Vagina (tissue), 2 donors: ENCODE measurements around the gene MBOAT7. TPM values are rescaled to one million over a fixed set of nuclear protein-coding genes. Genes with fewer than 3 reads are reported as not detected.

Experiments used
- DNase-seq, 2 donors: peaks; one replicate each; pipeline ENCODE4 v3.0.0-alpha.2; 2017; ENCODE audit errors: extremely low spot score in 2 of 2
- H3K27ac ChIP-seq: fragments of 200-600 bp; sonication (generic); one replicate; pipeline ENCODE4 v1.5.1; 2019
- H3K27me3 ChIP-seq: fragments of 200-600 bp; sonication (generic); one replicate; pipeline ENCODE4 v1.5.1; 2019
- H3K36me3 ChIP-seq, 2 donors: fragments of 200-600 bp; sonication (generic); one replicate each; pipeline ENCODE4 v1.5.1; 2017 to 2019
- H3K4me1 ChIP-seq: fragments of 200-600 bp; sonication (generic); one replicate; pipeline ENCODE4 v1.5.1; 2019
- H3K4me3 ChIP-seq, 2 donors: fragments of 200-600 bp; sonication (generic); 1 replicate in 1 of 2; 2 replicates in 1 of 2; pipeline ENCODE4 v1.5.1; 2016 to 2019
- H3K9me3 ChIP-seq: fragments of 200-600 bp; sonication (generic); one replicate; pipeline ENCODE4 v1.5.1; 2019
- CTCF ChIP-seq, 3 experiments: fragments of 450-650 bp in 2 of 3; fragments of 200-600 bp in 1 of 3; sonication (generic) in 1 of 3; IDR thresholded peaks; one replicate each; pipeline ENCODE4 v1.5.1; 2017 to 2019; ENCODE audit warnings: antibody characterized with exemption in 3 of 3, mild to moderate bottlenecking in 2 of 3, moderate library complexity in 2 of 3
- POLR2A ChIP-seq, 2 donors: fragments of 450-650 bp; IDR thresholded peaks; one replicate each; pipeline ENCODE4 v1.6.1; 2017; ENCODE audit warnings: antibody characterized with exemption in 2 of 2, mild to moderate bottlenecking in 2 of 2, moderate library complexity in 2 of 2
- POLR2AphosphoS5 ChIP-seq, 2 donors: sonication (generic); formaldehyde crosslinking; IDR thresholded peaks; one replicate each; pipeline ENCODE4 v1.9.0; 2017; ENCODE audit warnings: antibody characterized with exemption in 2 of 2, mild to moderate bottlenecking in 2 of 2, low read depth in 1 of 2; ENCODE audit not compliant: insufficient read depth in 1 of 2
- intact Hi-C: fragments of 100-400 bp; cut with DNase I; formaldehyde crosslinking; loops from one replicate; pipeline ENCODE4 v1.15.1; 2023
- total RNA-seq: library from RNA; depleted of rRNA; stranded (reverse); fragments of >200 nt; gene quantifications from one replicate; pipeline ENCODE4 v1.2.3, GENCODE V29; 2016

The MBOAT7 gene
- total RNA-seq, 1 donor from 2014 or later = 76.6 TPM

GRCh38 chr19:54141356-54141755 is 48.0 kb downstream of the MBOAT7 start:
- Histone ChIP-seq H3K36me3 (peaks cover 0 to 40% of the 10 kb centered on the region in 2 donors), H3K4me1 (peaks cover 41% of the 10 kb centered on the region), H3K9me3 (no peaks in the 10 kb centered on the region), H3K27ac (no peak overlapping the region), H3K4me3 (no peak overlapping the region), H3K27me3 (no peaks in the 10 kb centered on the region)
- DNase-seq = no peak
- TF ChIP-seq POLR2A (IDR thresholded peaks at IDR 0.05) (no peak), POLR2AphosphoS5 (IDR thresholded peaks at IDR 0.05; ENCODE audit: insufficient read depth in 1 of 2, low read depth in 1 of 2) (no peak), CTCF (IDR thresholded peaks at IDR 0.05) (no peak)
- intact Hi-C loops = no loop called here

- intact Hi-C loops = no loop called here
- Histone ChIP-seq H3K27me3 (no peaks in the 10 kb centered on the region), H3K4me3 (peak overlapping the region; percentile 78 to 88), H3K4me1 (peaks cover 50% of the 10 kb centered on the region), H3K9me3 (no peaks in the 10 kb centered on the region), H3K27ac (peak overlapping the region; percentile 89), H3K36me3 (peaks cover 0 to 14% of the 10 kb centered on the region in 2 donors)
- no peak for TF ChIP-seq CTCF (IDR thresholded peaks at IDR 0.05)
- no peak for TF ChIP-seq POLR2A (IDR thresholded peaks at IDR 0.05)
- no peak for TF ChIP-seq POLR2AphosphoS5 (IDR thresholded peaks at IDR 0.05; ENCODE audit: insufficient read depth in 1 of 2, low read depth in 1 of 2)
- no peak for DNase-seq
Measured at GRCh38 chr19:54138489-54139256, 50.7 kb downstream of the MBOAT7 start.

GRCh38 chr19:54137699-54138488 is 51.5 kb downstream of the MBOAT7 start, which contains the start of gene CNOT3:
Gene CNOT3, plus strand, starts transcription at chr19:54137762. Its CDS starts 5,217 bp downstream, at chr19:54142979.
- Histone ChIP-seq H3K27ac (peak within 1 kb of the TSS; percentile 89), H3K9me3 (no peaks in the 10 kb centered on the region), H3K4me1 (peaks cover 50% of the 10 kb centered on the region), H3K4me3 (peak within 1 kb of the TSS; percentile 78 to 88), H3K36me3 (peaks cover 0 to 6% of the 10 kb centered on the region in 2 donors), H3K27me3 (no peaks in the 10 kb centered on the region)
- DNase-seq = no peak
- intact Hi-C loops = no loop called here
- TF ChIP-seq POLR2AphosphoS5 (IDR thresholded peaks at IDR 0.05; ENCODE audit: insufficient read depth in 1 of 2, low read depth in 1 of 2) = peak in 1 of 2 donors; percentile 94
- TF ChIP-seq POLR2A (IDR thresholded peaks at IDR 0.05) = peak; percentile 88 to 96
- TF ChIP-seq CTCF (IDR thresholded peaks at IDR 0.05) = no peak

- Histone ChIP-seq H3K4me3 (peak overlapping the region; percentile 78 to 88), H3K36me3 (no peaks in the 10 kb centered on the region), H3K27ac (peak overlapping the region; percentile 89), H3K9me3 (no peaks in the 10 kb centered on the region), H3K4me1 (peaks cover 50% of the 10 kb centered on the region), H3K27me3 (no peaks in the 10 kb centered on the region)
- intact Hi-C loops = no loop called here
- peak; percentile 100 for DNase-seq
- TF ChIP-seq POLR2AphosphoS5 (IDR thresholded peaks at IDR 0.05; ENCODE audit: insufficient read depth in 1 of 2, low read depth in 1 of 2) = peak in 1 of 2 donors; percentile 87
- no peak for TF ChIP-seq CTCF (IDR thresholded peaks at IDR 0.05)
Measured at GRCh38 chr19:54136864-54137698, 52.3 kb downstream of the MBOAT7 start.
